Uterus (tissue), 4 donors: Measurements from ENCODE around the gene SMAD6. TPM values are rescaled to one million over a fixed set of nuclear protein-coding genes. Genes with fewer than 3 reads are reported as not detected.

Experiments used
- DNase-seq, 2 donors: peaks; one replicate each; pipeline ENCODE4 v3.0.0-alpha.2; 2019 to 2020
- H3K27ac ChIP-seq, 2 donors: fragments of 200-600 bp; sonication (generic); 1 replicate in 1 of 2; 2 replicates in 1 of 2; pipeline ENCODE4 v1.5.1; 2016 to 2018
- H3K27me3 ChIP-seq, 2 donors: fragments of 200-600 bp; sonication (generic); one replicate each; pipeline ENCODE4 v1.5.1; 2018 to 2019; ENCODE audit warnings: control low read depth in 1 of 2
- H3K36me3 ChIP-seq, 2 donors: fragments of 200-600 bp; sonication (generic); one replicate each; pipeline ENCODE4 v1.5.1; 2019; ENCODE audit warnings: control low read depth in 1 of 2
- H3K4me1 ChIP-seq, 2 donors: fragments of 200-600 bp; sonication (generic); one replicate each; pipeline ENCODE4 v1.5.1; 2018 to 2019; ENCODE audit warnings: control low read depth in 1 of 2
- H3K4me3 ChIP-seq, 2 donors: fragments of 200-600 bp; sonication (generic); 1 replicate in 1 of 2; 2 replicates in 1 of 2; pipeline ENCODE4 v1.5.1; 2018 to 2019; ENCODE audit warnings: mild to moderate bottlenecking in 1 of 2
- H3K9me3 ChIP-seq, 2 donors: fragments of 200-600 bp; sonication (generic); one replicate each; pipeline ENCODE4 v1.5.1; 2019; ENCODE audit warnings: control low read depth in 1 of 2
- CTCF ChIP-seq, 4 experiments: fragments of 200-600 bp in 2 of 4; fragments of 450-650 bp in 2 of 4; sonication (generic) in 2 of 4; IDR thresholded peaks; one replicate each; pipeline ENCODE4 v1.5.1; 2016 to 2019; ENCODE audit warnings: antibody characterized with exemption in 4 of 4, mild to moderate bottlenecking in 2 of 4, moderate library complexity in 1 of 4
- POLR2A ChIP-seq, 2 donors: fragments of 450-650 bp; IDR thresholded peaks; one replicate each; pipeline ENCODE4 v1.6.1; 2016; ENCODE audit warnings: antibody characterized with exemption in 2 of 2, mild to moderate bottlenecking in 1 of 2, moderate library complexity in 1 of 2
- intact Hi-C: fragments of 100-400 bp; cut with DNase I; formaldehyde crosslinking; loops from one replicate; pipeline ENCODE4 v1.15.1; 2023; ENCODE audit warnings: low total_unique reads
- total RNA-seq, 4 donors: library from RNA; depleted of rRNA in 3 of 4; stranded (reverse); fragments of >200 nt in 3 of 4; gene quantifications; one replicate each; pipeline versions ENCODE4 v1.1.0 to v1.2.4, GENCODE V29; 2014 to 2023
- donor health status: DM: yes; HTN: yes; CAD: no.

The SMAD6 gene
- total RNA-seq, 4 donors from 2014 or later = 9.4 to 30.1 (median 19.1) TPM

DNA sequence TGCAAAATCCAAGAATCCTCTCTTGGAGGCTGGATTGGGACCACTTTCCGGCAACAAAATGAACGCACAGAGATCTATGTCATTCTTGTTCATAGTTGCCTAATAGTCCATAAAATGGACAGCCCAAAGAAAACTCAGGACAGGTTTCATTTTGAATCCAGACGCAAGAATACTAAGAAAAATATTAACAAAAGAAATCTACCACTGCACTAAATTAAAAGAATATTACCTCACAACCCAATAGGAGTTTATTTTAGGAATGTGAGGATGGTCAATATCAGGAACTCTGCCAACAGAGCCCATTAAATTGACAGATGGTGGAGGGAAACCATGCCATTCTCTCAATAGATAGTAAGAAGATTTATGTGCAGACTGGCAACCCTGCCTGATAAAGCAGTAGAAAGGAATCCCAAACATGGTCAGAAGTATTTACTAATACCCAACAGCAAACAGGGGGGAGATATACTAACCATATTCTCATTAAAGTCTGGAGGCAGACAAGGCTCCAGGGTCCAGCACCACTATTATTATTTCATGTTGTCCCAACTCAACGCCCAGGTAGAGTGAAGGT, 127.6 kb downstream of the SMAD6 start:
- no peaks in the 10 kb centered on the region for H3K9me3 ChIP-seq
- no peaks in the 10 kb centered on the region for H3K27me3 ChIP-seq
- TF ChIP-seq POLR2A (IDR thresholded peaks at IDR 0.05) = no peak
- TF ChIP-seq CTCF (IDR thresholded peaks at IDR 0.05) = no peak
- no peak overlapping the region for H3K27ac ChIP-seq
- H3K4me1 ChIP-seq = no peaks in the 10 kb centered on the region
- intact Hi-C loops = no loop called here
- DNase-seq = no peak
- no peaks in the 10 kb centered on the region for H3K36me3 ChIP-seq
- H3K4me3 ChIP-seq = no peak overlapping the region

GRCh38 chr15:66830358-66830757, 128.3 kb downstream of the SMAD6 start:
- TF ChIP-seq CTCF (IDR thresholded peaks at IDR 0.05) (no peak), POLR2A (IDR thresholded peaks at IDR 0.05) (no peak)

DNA sequence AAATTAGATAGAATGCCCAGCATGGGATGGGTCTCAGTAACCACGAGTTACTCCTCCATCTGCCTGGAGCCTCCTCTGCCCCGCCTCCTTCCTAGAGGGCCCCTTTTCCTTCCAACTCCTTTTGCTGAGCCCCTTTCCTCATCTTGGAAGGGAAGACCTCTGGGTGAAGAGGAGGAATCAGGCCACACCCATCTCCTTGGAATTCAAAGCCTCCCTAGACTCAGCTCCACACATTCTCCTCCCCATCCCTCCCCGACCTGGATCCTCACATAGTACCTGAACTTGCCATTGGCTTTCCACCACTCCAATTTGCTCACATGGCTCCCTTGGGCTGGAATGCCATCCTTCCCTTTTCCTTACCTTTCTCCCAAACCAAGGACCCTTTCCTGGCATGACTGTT, 128.8 kb downstream of the SMAD6 start:
- TF ChIP-seq CTCF (IDR thresholded peaks at IDR 0.05) = no peak
- TF ChIP-seq POLR2A (IDR thresholded peaks at IDR 0.05) = no peak
- no peak for DNase-seq
- Histone ChIP-seq H3K36me3 (no peaks in the 10 kb centered on the region), H3K27me3 (no peaks in the 10 kb centered on the region), H3K27ac (no peak overlapping the region), H3K4me1 (no peaks in the 10 kb centered on the region), H3K4me3 (no peak overlapping the region), H3K9me3 (no peaks in the 10 kb centered on the region)
- intact Hi-C loops = no loop called here

More at GRCh38 chr15:66830358-66830757, 128.3 kb downstream of the SMAD6 start:
- no peaks in the 10 kb centered on the region for H3K27me3 ChIP-seq
- H3K4me1 ChIP-seq = no peaks in the 10 kb centered on the region
- H3K27ac ChIP-seq = no peak overlapping the region
- H3K36me3 ChIP-seq = no peaks in the 10 kb centered on the region
- no peaks in the 10 kb centered on the region for H3K9me3 ChIP-seq
- no peak for DNase-seq
- intact Hi-C loops = no loop called here
- no peak overlapping the region for H3K4me3 ChIP-seq

DNA sequence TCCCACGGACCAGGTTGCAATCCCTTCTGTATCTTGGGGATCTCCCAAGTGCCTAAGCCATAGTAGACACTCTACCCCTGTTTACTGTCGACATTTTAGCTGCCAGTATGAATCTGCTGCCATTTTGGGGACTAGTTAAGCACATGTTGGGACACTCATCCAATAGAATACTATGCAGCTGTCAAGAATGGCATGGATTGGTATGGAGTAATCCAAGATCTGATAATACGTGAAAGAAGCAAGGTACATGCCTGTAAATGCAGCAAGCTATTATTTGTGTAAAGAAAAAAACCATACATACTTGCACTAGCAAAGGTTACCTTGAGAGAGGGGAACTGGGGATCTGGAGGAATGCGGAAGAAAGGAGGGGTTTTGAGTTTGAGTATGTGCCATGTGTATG, 129.3 kb downstream of the SMAD6 start:
- DNase-seq = no peak
- Histone ChIP-seq H3K27me3 (no peaks in the 10 kb centered on the region), H3K36me3 (no peaks in the 10 kb centered on the region), H3K4me3 (no peak overlapping the region), H3K4me1 (no peaks in the 10 kb centered on the region), H3K27ac (no peak overlapping the region), H3K9me3 (no peaks in the 10 kb centered on the region)
- intact Hi-C loops = no loop called here
- TF ChIP-seq CTCF (IDR thresholded peaks at IDR 0.05) = no peak
- TF ChIP-seq POLR2A (IDR thresholded peaks at IDR 0.05) = no peak

DNA sequence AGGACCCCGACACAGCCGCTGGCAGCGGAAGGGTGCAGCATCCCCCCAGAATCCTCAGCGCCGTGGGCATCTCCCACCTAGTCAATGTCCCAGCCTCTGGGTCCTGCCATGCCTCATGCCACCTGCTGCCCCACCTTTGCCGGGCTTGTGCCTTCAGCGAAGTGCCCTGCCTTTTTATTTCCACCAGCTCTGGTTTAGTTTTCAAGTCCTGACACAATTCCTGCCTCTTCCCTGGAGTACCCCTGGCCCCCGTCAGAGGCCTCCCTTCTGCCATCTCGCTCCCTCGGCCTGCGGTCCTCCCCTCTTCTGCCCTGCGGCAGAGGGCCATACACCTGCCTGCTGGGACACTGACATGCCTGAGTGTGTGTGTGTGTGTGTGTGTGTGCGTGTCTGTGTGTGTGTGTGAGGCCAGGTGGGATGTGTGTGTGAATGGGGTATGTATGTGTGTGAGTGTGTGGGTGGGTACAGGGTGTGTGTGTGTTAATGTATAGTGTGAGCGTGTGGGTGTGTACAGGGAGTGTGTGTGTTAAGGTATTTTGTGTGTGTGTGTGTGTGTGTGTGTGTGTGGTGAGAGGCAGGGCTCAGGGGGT, 129.9 kb downstream of the SMAD6 start:
- H3K4me1 ChIP-seq = no peaks in the 10 kb centered on the region

More for the DNA sequence above, 129.9 kb downstream of the SMAD6 start:
- no peak for TF ChIP-seq CTCF (IDR thresholded peaks at IDR 0.05)
- no peak for TF ChIP-seq POLR2A (IDR thresholded peaks at IDR 0.05)
- H3K27me3 ChIP-seq = no peaks in the 10 kb centered on the region
- H3K4me3 ChIP-seq = no peak overlapping the region
- H3K27ac ChIP-seq = no peak overlapping the region
- no peaks in the 10 kb centered on the region for H3K36me3 ChIP-seq
- H3K9me3 ChIP-seq = no peaks in the 10 kb centered on the region
- DNase-seq = no peak
- intact Hi-C loops = no loop called here

Other genes with a start within 250 kb of the SMAD6 start
- gene SNAPC5, start 204.5 kb upstream of the SMAD6 start, total RNA-seq = 10 to 100 TPM; 17.1 to 45.6 (median 24.6) TPM
- gene RPL4, start 197.4 kb upstream of the SMAD6 start, total RNA-seq = 1,000 to 10,000 TPM; 2,301 to 6,298 (median 4,986) TPM
- 10 to 100 TPM in 1 of 4 donors, 1 to 10 TPM in 3; 2.4 to 26.1 (median 7.0) TPM for gene ZWILCH, start 196.9 kb upstream of the SMAD6 start, total RNA-seq
- not detected for gene LCTL, start 136.2 kb upstream of the SMAD6 start, total RNA-seq